Osteocyte (in vitro differentiated cells): ENCODE measurements around the gene PTPRS. TPM values are rescaled to one million over a fixed set of nuclear protein-coding genes. Genes with fewer than 3 reads are reported as not detected.

ENCODE experiments used
- DNase-seq: peaks from one replicate; pipeline ENCODE4 v3.0.0; 2021; ENCODE audit warnings: mixed read lengths; ENCODE audit not compliant: unreplicated experiment; ENCODE audit errors: extremely low spot score
- H3K27ac Mint-ChIP-seq: one replicate; pipeline ENCODE4 v1.8.0; 2021; ENCODE audit warnings: mild to moderate bottlenecking, mixed read lengths; ENCODE audit not compliant: unreplicated experiment
- H3K27me3 Mint-ChIP-seq: one replicate; pipeline ENCODE4 v1.8.0; 2021; ENCODE audit warnings: mixed read lengths; ENCODE audit not compliant: unreplicated experiment
- H3K36me3 Mint-ChIP-seq: one replicate; pipeline ENCODE4 v1.8.0; 2021; ENCODE audit warnings: mixed read lengths; ENCODE audit not compliant: unreplicated experiment
- H3K4me1 Mint-ChIP-seq: one replicate; pipeline ENCODE4 v1.8.0; 2021; ENCODE audit warnings: mixed read lengths; ENCODE audit not compliant: unreplicated experiment
- H3K4me3 Mint-ChIP-seq: one replicate; pipeline ENCODE4 v1.8.0; 2021; ENCODE audit warnings: mild to moderate bottlenecking, moderate library complexity, mixed read lengths; ENCODE audit not compliant: unreplicated experiment
- H3K9me3 Mint-ChIP-seq: one replicate; pipeline ENCODE4 v1.8.0; 2021; ENCODE audit warnings: mixed read lengths; ENCODE audit not compliant: unreplicated experiment
- CTCF ChIP-seq: fragments of 200-600 bp; sonication (generic); IDR thresholded peaks from 2 replicates; pipeline ENCODE4 v1.5.0; 2021; ENCODE audit warnings: antibody characterized with exemption, mild to moderate bottlenecking, moderate library complexity
- total RNA-seq: library from RNA; stranded (reverse); gene quantifications from 2 replicates; pipeline ENCODE4 v1.2.1, GENCODE V29; 2021

The PTPRS gene
- total RNA-seq, 1 donor from 2014 or later: 185 TPM

GRCh38 chr19:5355693-5356092 lies 15.1 kb upstream of the PTPRS start:
- no peak for TF ChIP-seq CTCF
- no peak for DNase-seq
- Mint-ChIP-seq H3K27me3 (peaks cover 28% of the 10 kb centered on the region), H3K36me3 (no peaks in the 10 kb centered on the region), H3K4me3 (no peak overlapping the region), H3K9me3 (no peaks in the 10 kb centered on the region), H3K4me1 (no peaks in the 10 kb centered on the region), H3K27ac (no peak overlapping the region)

GRCh38 chr19:5355076-5355475 lies 14.5 kb upstream of the PTPRS start:
- DNase-seq: no peak
- no peak overlapping the region for H3K27ac Mint-ChIP-seq

GRCh38 chr19:5354403-5354802 lies 13.8 kb upstream of the PTPRS start:
- Mint-ChIP-seq H3K27ac (no peak overlapping the region), H3K9me3 (no peaks in the 10 kb centered on the region), H3K36me3 (no peaks in the 10 kb centered on the region), H3K4me3 (no peak overlapping the region), H3K4me1 (no peaks in the 10 kb centered on the region), H3K27me3 (peaks cover 27% of the 10 kb centered on the region)
- DNase-seq: no peak
- peak; percentile 34 for TF ChIP-seq CTCF

More at GRCh38 chr19:5355076-5355475, 14.5 kb upstream of the PTPRS start:
- no peak overlapping the region for H3K4me3 Mint-ChIP-seq
- H3K36me3 Mint-ChIP-seq: no peaks in the 10 kb centered on the region
- no peaks in the 10 kb centered on the region for H3K4me1 Mint-ChIP-seq
- TF ChIP-seq CTCF: no peak
- peaks cover 27% of the 10 kb centered on the region for H3K27me3 Mint-ChIP-seq
- no peaks in the 10 kb centered on the region for H3K9me3 Mint-ChIP-seq

GRCh38 chr19:5352229-5352763 lies 11.7 kb upstream of the PTPRS start:
- peaks cover 19% of the 10 kb centered on the region for H3K27me3 Mint-ChIP-seq
- no peak for DNase-seq
- H3K27ac Mint-ChIP-seq: no peak overlapping the region
- no peak overlapping the region for H3K4me3 Mint-ChIP-seq
- H3K4me1 Mint-ChIP-seq: no peaks in the 10 kb centered on the region
- no peak for TF ChIP-seq CTCF
- H3K9me3 Mint-ChIP-seq: peaks cover 4% of the 10 kb centered on the region
- H3K36me3 Mint-ChIP-seq: no peaks in the 10 kb centered on the region

GRCh38 chr19:5351731-5352228 lies 11.2 kb upstream of the PTPRS start:
- Mint-ChIP-seq H3K27me3 (peaks cover 19% of the 10 kb centered on the region), H3K4me3 (no peak overlapping the region), H3K27ac (no peak overlapping the region), H3K4me1 (no peaks in the 10 kb centered on the region), H3K9me3 (peaks cover 7% of the 10 kb centered on the region), H3K36me3 (no peaks in the 10 kb centered on the region)
- no peak for DNase-seq
- TF ChIP-seq CTCF: no peak
